Testis (tissue), 2 donors: ENCODE measurements around the gene OGFOD1.

Source experiments
- CTCF ChIP-seq, 3 experiments: fragments of 450-650 bp in 2 of 3; fragments of 200-600 bp in 1 of 3; sonication (generic) in 1 of 3; IDR thresholded peaks; one replicate each; pipeline ENCODE4 v1.5.1; 2016 to 2019; ENCODE audit warnings: antibody characterized with exemption in 3 of 3, mild to moderate bottlenecking in 2 of 3, moderate library complexity in 1 of 3
- POLR2A ChIP-seq: fragments of 450-650 bp; IDR thresholded peaks from one replicate; pipeline ENCODE4 v1.6.1; 2017; ENCODE audit warnings: antibody characterized with exemption, mild to moderate bottlenecking, moderate library complexity

GRCh38 chr16:56424791-56425438 lies 26.4 kb upstream of the OGFOD1 start:
- no peak for TF ChIP-seq CTCF (IDR thresholded peaks at IDR 0.05)
- TF ChIP-seq POLR2A, result no peak
